PC-9 (cell line): Measurements from ENCODE around the gene TEX13B. TPM values are rescaled to one million over a fixed set of nuclear protein-coding genes. Genes with fewer than 3 reads are reported as not detected.

ENCODE experiments used
- BruUV-seq: library from RNA; stranded (reverse); fragments of 400-500 nt; replicated peaks from 2 replicates; lab custom pipeline; 2021; lab: Mats Ljungman, UMichigan
- CTCF ChIA-PET: fragments of 300-600 bp; sonication (Branson Sonifier 250); formaldehyde crosslinking; loops from one replicate; lab custom pipeline; 2022; ENCODE audit warnings: antibody characterized with exemption; lab: Charles Lee
- POLR2A ChIA-PET: fragments of 300-600 bp; sonication (Branson Sonifier 250); formaldehyde crosslinking; loops from one replicate; lab custom pipeline; 2022; ENCODE audit warnings: antibody characterized with exemption; ENCODE audit not compliant: unreplicated experiment; lab: Charles Lee
- DNase-seq, 2 experiments: peaks; one replicate each; pipeline versions ENCODE4 v3.0.0 to v3.0.0-alpha.2; 2015 to 2022; ENCODE audit warnings: mixed read lengths in 1 of 2
- H2AFZ ChIP-seq: fragments of 200-600 bp; sonication (generic); 2 replicates; pipeline ENCODE4 v1.8.1; 2017; ENCODE audit warnings: antibody characterized with exemption
- H3F3A ChIP-seq: fragments of 200-600 bp; sonication (generic); 2 replicates; pipeline ENCODE4 v1.8.1; 2017; ENCODE audit warnings: antibody characterized with exemption, mild to moderate bottlenecking, low read depth; ENCODE audit not compliant: insufficient read depth
- H3K27ac ChIP-seq: fragments of 200-600 bp; sonication (generic); 2 replicates; pipeline ENCODE4 v1.6.1; 2016; ENCODE audit warnings: mixed run types
- H3K27me3 ChIP-seq: fragments of 200-600 bp; sonication (generic); 2 replicates; pipeline ENCODE4 v1.6.1; 2016; ENCODE audit warnings: low read depth, mixed run types; ENCODE audit not compliant: insufficient read depth
- H3K36me3 ChIP-seq: fragments of 200-600 bp; sonication (generic); 2 replicates; pipeline ENCODE4 v1.6.1; 2016; ENCODE audit warnings: low read depth, mixed run types
- H3K4me1 ChIP-seq: fragments of 200-600 bp; sonication (generic); replicated peaks from 2 replicates; pipeline ENCODE4 v1.6.1; 2016; ENCODE audit warnings: mixed run types; ENCODE audit not compliant: insufficient read depth
- H3K4me2 ChIP-seq: fragments of 200-600 bp; sonication (generic); 2 replicates; pipeline ENCODE4 v1.6.1; 2017; ENCODE audit warnings: mixed run types
- H3K4me3 ChIP-seq: fragments of 200-600 bp; sonication (generic); 2 replicates; pipeline ENCODE4 v1.6.1; 2016; ENCODE audit warnings: mixed run types
- H3K79me2 ChIP-seq: fragments of 200-600 bp; sonication (generic); 2 replicates; pipeline ENCODE4 v1.6.1; 2017; ENCODE audit warnings: low read depth, mixed run types
- H3K9me2 ChIP-seq: fragments of 200-600 bp; sonication (generic); 2 replicates; pipeline ENCODE4 v1.8.1; 2017; ENCODE audit warnings: mild to moderate bottlenecking; ENCODE audit not compliant: insufficient read depth
- H3K9me3 ChIP-seq: fragments of 200-600 bp; sonication (generic); 2 replicates; pipeline ENCODE4 v1.8.1; 2016; ENCODE audit warnings: low read depth; ENCODE audit not compliant: insufficient read depth
- H4K20me1 ChIP-seq: fragments of 200-600 bp; sonication (generic); 2 replicates; pipeline ENCODE4 v1.8.1; 2017; ENCODE audit not compliant: insufficient read depth
- CTCF ChIP-seq: fragments of 200-600 bp; sonication (generic); conservative IDR thresholded peaks from 2 replicates; pipeline ENCODE4 v1.6.1; 2017; ENCODE audit warnings: mixed run types, antibody characterized with exemption, mild to moderate bottlenecking, moderate library complexity
- EZH2 ChIP-seq: fragments of 200-600 bp; sonication (generic); IDR thresholded peaks from 2 replicates; pipeline ENCODE4 v1.8.0; 2017; ENCODE audit warnings: antibody characterized with exemption, low read depth
- intact Hi-C: fragments of 100-400 bp; cut with micrococcal nuclease; formaldehyde crosslinking; loops from one replicate; pipeline ENCODE4 v1.10.0; 2022; ENCODE audit not compliant: unreplicated experiment
- total RNA-seq: library from RNA; stranded (reverse); gene quantifications from 2 replicates; pipeline ENCODE4 v1.2.3, GENCODE V29; 2021

TEX13B gene
- total RNA-seq, 1 experiment from 2014 or later = not detected

- peaks cover 14% of the 10 kb centered on the region; the same call in 1 of the 2 replicates for H3K4me1 ChIP-seq
- H3K27ac ChIP-seq = no peak overlapping the region
- no peaks in the 10 kb centered on the region for H4K20me1 ChIP-seq
- ChIA-PET POLR2A (no interaction called here), CTCF (interaction anchor here (0.6 kb wide), 2 partner anchors 294 to 513 kb away, joined by 3 to 4 read pairs; no protein-coding TSS in a partner anchor)
- H3K9me2 ChIP-seq = 0 out of 2 replicates have a peak, but pooled peaks cover 8% of the 10 kb centered on the region
- H3K9me3 ChIP-seq = no peaks in the 10 kb centered on the region
- H3K36me3 ChIP-seq = no peaks in the 10 kb centered on the region
- TF ChIP-seq CTCF (peak; percentile 76), EZH2 (no peak)
- H3K4me2 ChIP-seq = no peak overlapping the region
- no peaks in the 10 kb centered on the region for H3K79me2 ChIP-seq
- no peaks in the 10 kb centered on the region for H3K27me3 ChIP-seq
- H3F3A ChIP-seq = peaks cover 10% of the 10 kb centered on the region; the same call in 1 of the 2 replicates
- intact Hi-C loops = loop anchor here (1.0 kb wide), 1 partner anchor 52 kb away; no protein-coding TSS in a partner anchor
- no TSS peak for BruUV-seq
- no peak for DNase-seq
- no peak overlapping the region for H3K4me3 ChIP-seq
- H2AFZ ChIP-seq = no peak overlapping the region
These were observed 38.5 kb upstream of the TEX13B start for GRCh38 chrX:108020631-108021030.

- Histone ChIP-seq H3F3A (peaks cover 10% of the 10 kb centered on the region; the same call in 1 of the 2 replicates), H3K27ac (no peak overlapping the region), H3K27me3 (no peaks in the 10 kb centered on the region), H3K4me1 (peaks cover 14% of the 10 kb centered on the region; the same call in 1 of the 2 replicates), H3K4me3 (no peak overlapping the region), H3K36me3 (no peaks in the 10 kb centered on the region), H3K9me2 (0 out of 2 replicates have a peak, but pooled peaks cover 8% of the 10 kb centered on the region), H3K4me2 (no peak overlapping the region), H3K9me3 (no peaks in the 10 kb centered on the region), H2AFZ (no peak overlapping the region), H3K79me2 (no peaks in the 10 kb centered on the region), H4K20me1 (no peaks in the 10 kb centered on the region)
- CTCF ChIA-PET = no interaction called here
- TF ChIP-seq CTCF = no peak
- no peak for TF ChIP-seq EZH2
- no TSS peak for BruUV-seq
- no peak for DNase-seq
- intact Hi-C loops = no loop called here
- POLR2A ChIA-PET = no interaction called here
These were observed 37.3 kb upstream of the TEX13B start for GRCh38 chrX:108019382-108019875.

- Histone ChIP-seq H3K9me2 (0 out of 2 replicates have a peak, but pooled peaks cover 8% of the 10 kb centered on the region), H3K9me3 (no peaks in the 10 kb centered on the region), H3K27ac (no peak overlapping the region), H3K4me2 (no peak overlapping the region), H2AFZ (no peak overlapping the region), H3F3A (peaks cover 10% of the 10 kb centered on the region; the same call in 1 of the 2 replicates), H3K4me1 (peaks cover 14% of the 10 kb centered on the region; the same call in 1 of the 2 replicates), H3K36me3 (no peaks in the 10 kb centered on the region), H3K4me3 (no peak overlapping the region), H4K20me1 (no peaks in the 10 kb centered on the region), H3K79me2 (no peaks in the 10 kb centered on the region), H3K27me3 (no peaks in the 10 kb centered on the region)
- POLR2A ChIA-PET = no interaction called here
- intact Hi-C loops = no loop called here
- CTCF ChIA-PET = no interaction called here
- DNase-seq = no peak
- TF ChIP-seq CTCF (no peak), EZH2 (no peak)
- BruUV-seq = no TSS peak
These were observed 36.6 kb upstream of the TEX13B start for GRCh38 chrX:108018656-108019381.
